Measurements from ENCODE around the gene SLC6A16.
A peak's percentile ranks its signal among the peaks of the same experiment; 100 is the strongest.

SLC6A16 gene

DNA sequence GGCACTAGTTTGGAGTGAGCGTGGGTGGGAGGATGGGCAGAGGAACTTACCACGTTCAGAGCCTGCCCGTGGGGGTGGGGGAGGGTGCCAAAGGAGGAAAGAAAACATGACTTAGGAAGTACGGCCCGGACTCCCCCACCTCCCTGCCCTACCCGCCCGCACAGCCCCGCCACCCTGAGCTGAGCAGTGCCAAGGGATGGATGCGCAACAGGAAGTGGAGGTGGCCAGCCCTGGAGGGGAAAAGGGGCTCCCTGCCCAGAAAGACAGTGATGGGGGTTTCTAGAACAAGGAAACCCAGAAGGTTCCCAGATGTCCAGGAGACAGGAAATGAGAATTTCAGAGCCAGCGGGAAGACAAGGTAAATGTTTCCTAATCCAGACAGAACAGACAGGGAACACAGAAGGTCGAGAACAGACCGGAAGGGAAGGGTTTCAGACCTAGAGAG, 30.9 kb upstream of the SLC6A16 start:
- H3K4me3 Mint-ChIP-seq = no peak overlapping the region
- H3K4me1 Mint-ChIP-seq = peaks cover 19% of the 10 kb centered on the region
- no peaks in the 10 kb centered on the region for H3K36me3 Mint-ChIP-seq
- no peak for ATAC-seq
- no peak for DNase-seq (ENCODE audit: low spot score in 2 of 2)
- H3K9me3 Mint-ChIP-seq = no peaks in the 10 kb centered on the region
- H3K27ac Mint-ChIP-seq = peak overlapping the region; percentile 56

DNA sequence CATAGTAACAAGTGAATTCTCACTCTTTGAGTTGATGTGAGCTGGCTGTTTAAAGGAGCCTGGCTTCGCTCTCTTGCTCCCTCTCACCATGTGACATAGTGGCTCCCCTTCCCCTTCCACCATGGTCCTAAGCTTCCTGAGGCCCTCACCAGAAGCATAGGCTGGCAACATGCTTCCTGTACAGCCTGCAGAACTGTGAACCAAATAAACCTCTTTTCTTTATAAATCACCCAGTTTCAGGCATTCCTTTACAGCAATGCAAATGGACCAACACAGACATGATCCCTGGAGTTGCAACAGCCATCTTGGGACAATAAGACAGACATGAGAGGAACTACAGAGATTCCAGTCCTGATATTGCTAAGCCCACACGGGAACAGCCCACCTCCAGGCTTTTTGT, 24.6 kb upstream of the SLC6A16 start:
- H3K27ac Mint-ChIP-seq = peak overlapping the region; percentile 19
- H3K4me3 Mint-ChIP-seq = no peak overlapping the region
- H3K9me3 Mint-ChIP-seq = no peaks in the 10 kb centered on the region
- peaks cover 14% of the 10 kb centered on the region for H3K4me1 Mint-ChIP-seq
- ATAC-seq (no peak), DNase-seq (ENCODE audit: low spot score in 2 of 2) (no peak)
- no peaks in the 10 kb centered on the region for H3K36me3 Mint-ChIP-seq

DNA sequence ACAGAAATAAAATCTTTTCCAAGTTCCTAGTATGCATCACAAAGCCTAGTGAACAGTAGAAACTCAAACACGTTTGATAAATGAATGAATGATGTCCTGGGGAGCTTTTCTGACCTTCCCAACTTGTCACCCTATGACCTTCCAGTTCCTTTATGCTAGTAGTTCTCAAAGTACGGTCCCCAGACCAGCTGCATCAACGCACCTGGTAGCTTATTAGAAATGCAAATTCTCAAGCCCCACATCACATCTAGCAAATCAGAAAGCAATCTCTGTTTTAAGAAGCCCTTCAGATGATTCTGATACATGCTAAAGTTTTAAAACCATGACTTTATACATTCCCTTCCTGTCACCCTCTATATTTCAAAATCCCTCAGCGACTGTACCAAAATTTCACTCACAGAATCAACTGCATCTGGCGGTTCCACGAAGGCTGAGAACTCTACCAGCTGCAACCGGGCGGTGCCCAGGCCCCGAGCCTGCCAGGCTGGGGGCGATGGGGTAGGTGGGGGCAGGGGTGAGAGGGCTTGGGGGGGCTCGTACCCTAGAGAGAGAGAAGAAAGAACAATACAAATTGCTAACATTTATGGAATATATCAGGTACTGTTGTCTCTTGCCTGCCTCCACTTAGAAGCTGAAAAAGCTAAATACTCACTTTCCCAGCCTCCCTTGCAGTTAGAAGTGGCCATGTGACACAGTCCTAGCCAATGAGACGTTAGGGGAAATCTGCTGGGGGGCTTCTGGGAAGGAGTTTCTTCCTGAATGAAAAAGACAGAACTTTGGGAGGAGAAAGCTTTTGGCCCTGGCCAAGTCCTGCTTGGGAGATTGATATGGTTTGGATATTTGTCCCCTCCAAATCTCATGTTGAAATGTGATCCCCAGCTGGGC, 23.6 kb upstream of the SLC6A16 start:
- Mint-ChIP-seq H3K4me1 (peaks cover 17% of the 10 kb centered on the region), H3K9me3 (no peaks in the 10 kb centered on the region), H3K27ac (no peak overlapping the region), H3K36me3 (no peaks in the 10 kb centered on the region), H3K4me3 (no peak overlapping the region)
- ATAC-seq = no peak
- no peak for DNase-seq (ENCODE audit: low spot score in 2 of 2)

DNA sequence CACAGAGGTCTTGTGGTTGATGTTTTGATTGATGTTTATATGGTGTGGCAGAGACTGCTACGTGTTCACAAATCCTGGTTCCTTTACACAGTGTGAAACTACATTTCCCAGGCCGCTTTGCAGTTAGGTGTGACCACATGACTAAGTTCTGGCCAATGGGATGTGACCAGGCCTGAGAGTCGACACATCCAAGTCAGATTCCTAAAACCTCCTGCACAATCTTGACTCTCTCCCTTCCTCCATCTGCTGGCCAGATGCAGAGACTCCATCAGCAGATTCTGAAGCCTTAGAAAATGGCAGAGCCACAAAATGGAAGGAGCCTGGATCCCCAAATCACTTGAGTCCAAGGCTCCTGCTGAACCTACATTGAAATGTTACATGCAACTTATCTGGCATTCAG, 22.8 kb upstream of the SLC6A16 start:
- Mint-ChIP-seq H3K4me1 (peaks cover 21% of the 10 kb centered on the region), H3K36me3 (no peaks in the 10 kb centered on the region), H3K27ac (no peak overlapping the region), H3K4me3 (no peak overlapping the region), H3K9me3 (no peaks in the 10 kb centered on the region)
- DNase-seq (ENCODE audit: low spot score in 2 of 2) = no peak
- ATAC-seq = peak; percentile 69

DNA sequence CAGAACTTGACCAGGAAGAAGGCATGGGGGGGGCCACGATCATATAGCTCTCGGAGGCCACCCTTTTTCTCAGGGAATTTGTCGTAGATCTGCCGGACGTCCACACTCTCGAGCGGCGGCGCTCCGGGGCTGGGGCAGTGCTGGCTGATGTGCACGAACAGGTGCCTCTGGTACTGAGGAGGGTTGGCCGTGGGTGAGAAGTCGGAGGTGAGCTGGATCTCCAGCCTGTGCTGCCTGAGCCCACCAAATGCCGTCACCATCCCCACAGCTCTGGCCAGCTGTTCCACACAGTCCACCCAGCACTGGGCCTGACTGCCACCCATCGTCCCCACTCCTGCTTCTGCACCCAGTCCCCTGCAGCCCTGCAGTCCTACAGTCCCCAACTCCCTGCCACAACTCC, 22.2 kb upstream of the SLC6A16 start:
- ATAC-seq (no peak), DNase-seq (ENCODE audit: low spot score in 2 of 2) (no peak)
- Mint-ChIP-seq H3K4me1 (peaks cover 25% of the 10 kb centered on the region), H3K27ac (no peak overlapping the region), H3K36me3 (no peaks in the 10 kb centered on the region), H3K9me3 (no peaks in the 10 kb centered on the region), H3K4me3 (no peak overlapping the region)

DNA sequence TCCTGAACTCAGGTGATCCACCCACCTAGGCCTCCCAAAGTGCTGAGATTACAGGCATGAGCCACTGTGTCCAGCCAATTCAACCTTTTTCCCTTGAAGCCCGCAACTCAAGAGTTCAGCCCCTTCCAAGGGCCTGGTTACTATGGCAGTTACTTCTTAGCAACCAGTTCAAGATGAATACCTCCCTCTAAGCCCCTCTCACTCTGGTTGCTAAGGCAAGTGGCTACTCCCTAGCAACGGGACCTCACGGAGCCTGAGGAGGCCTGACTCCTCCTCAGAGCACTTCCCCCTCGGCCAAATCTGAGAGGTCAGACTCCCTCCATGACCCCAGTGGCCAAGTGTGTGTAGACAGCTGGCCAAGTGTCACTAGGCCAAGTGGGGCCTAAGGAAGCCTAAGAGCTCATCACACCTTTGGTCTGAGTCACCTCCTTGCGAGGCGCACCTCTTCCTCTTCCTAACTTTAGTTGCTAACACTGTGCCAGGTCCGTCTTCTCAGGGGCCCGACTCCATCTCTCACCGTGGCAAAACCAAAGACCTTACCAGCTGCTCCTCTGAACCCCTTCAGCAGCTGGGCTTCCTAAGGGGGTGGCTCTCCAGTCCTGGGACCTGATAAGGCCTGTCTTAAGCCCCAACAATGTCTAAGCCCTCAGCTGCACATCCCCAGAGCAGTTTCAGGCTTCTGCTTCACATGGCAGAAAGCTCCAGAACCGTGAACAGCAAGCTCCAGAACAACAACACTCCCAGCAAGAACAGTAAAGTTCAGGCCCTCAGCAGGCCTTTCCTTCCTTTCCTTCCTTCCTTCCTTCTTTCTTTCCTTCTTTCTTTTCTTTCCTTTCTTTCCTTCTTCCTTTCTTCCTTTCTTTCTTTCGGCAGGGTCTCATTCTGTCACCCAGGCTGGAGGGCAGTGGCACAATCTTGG, 19.8 kb upstream of the SLC6A16 start:
- Mint-ChIP-seq H3K9me3 (no peaks in the 10 kb centered on the region), H3K4me1 (peaks cover 34% of the 10 kb centered on the region), H3K36me3 (peaks cover 17% of the 10 kb centered on the region), H3K4me3 (no peak overlapping the region), H3K27ac (peak overlapping the region; percentile 91)
- no peak for DNase-seq (ENCODE audit: low spot score in 2 of 2)
- peak; percentile 73 for ATAC-seq

DNA sequence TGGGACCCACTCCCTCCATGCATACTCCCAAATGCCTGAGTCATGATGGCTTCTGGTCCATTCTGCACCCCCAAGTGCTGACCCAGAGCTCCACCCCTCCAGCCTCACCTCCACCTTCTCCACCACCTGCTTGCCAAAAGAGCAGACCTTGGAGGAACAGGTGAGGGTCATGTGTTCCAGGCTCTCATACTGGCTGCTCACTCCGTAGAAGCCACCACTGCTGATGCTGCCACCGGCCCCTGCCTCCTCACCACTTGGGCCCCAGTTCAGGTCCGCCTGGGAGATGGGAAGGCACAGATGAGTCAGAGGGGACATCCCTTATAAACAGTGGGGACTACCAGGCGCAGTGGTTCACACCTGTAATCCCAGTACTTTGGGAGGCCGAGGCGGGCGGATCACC, 18.1 kb upstream of the SLC6A16 start:
- no peak overlapping the region for H3K4me3 Mint-ChIP-seq
- H3K4me1 Mint-ChIP-seq = peaks cover 45% of the 10 kb centered on the region
- no peaks in the 10 kb centered on the region for H3K9me3 Mint-ChIP-seq
- H3K36me3 Mint-ChIP-seq = peaks cover 30% of the 10 kb centered on the region
- DNase-seq (ENCODE audit: low spot score in 2 of 2) = no peak
- no peak overlapping the region for H3K27ac Mint-ChIP-seq
- ATAC-seq = no peak

DNA sequence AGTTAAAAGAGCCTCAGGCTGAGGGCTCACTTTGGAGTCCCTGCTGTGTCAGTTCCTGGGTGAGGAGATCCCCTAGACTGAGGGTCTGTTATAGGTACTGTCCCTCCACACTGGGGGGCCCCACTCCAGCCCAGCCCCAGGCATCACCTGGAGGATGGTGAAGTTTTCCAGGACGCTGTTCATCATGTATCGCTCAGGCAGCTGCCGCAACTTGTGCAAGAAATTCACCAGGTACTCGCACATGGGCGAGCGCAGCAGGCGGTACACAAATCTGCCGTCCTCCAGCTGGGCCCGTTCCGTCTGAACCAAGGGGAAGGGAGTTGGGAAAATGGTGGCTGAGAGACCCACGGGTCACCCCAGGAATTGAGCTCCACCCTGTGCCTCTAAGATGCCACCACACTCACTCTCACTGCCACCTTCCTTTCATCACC, 17.3 kb upstream of the SLC6A16 start:
- Mint-ChIP-seq H3K36me3 (peaks cover 38% of the 10 kb centered on the region), H3K4me1 (peaks cover 48% of the 10 kb centered on the region), H3K4me3 (no peak overlapping the region), H3K9me3 (no peaks in the 10 kb centered on the region), H3K27ac (no peak overlapping the region)
- DNase-seq (ENCODE audit: low spot score in 2 of 2) (no peak), ATAC-seq (no peak)

DNA sequence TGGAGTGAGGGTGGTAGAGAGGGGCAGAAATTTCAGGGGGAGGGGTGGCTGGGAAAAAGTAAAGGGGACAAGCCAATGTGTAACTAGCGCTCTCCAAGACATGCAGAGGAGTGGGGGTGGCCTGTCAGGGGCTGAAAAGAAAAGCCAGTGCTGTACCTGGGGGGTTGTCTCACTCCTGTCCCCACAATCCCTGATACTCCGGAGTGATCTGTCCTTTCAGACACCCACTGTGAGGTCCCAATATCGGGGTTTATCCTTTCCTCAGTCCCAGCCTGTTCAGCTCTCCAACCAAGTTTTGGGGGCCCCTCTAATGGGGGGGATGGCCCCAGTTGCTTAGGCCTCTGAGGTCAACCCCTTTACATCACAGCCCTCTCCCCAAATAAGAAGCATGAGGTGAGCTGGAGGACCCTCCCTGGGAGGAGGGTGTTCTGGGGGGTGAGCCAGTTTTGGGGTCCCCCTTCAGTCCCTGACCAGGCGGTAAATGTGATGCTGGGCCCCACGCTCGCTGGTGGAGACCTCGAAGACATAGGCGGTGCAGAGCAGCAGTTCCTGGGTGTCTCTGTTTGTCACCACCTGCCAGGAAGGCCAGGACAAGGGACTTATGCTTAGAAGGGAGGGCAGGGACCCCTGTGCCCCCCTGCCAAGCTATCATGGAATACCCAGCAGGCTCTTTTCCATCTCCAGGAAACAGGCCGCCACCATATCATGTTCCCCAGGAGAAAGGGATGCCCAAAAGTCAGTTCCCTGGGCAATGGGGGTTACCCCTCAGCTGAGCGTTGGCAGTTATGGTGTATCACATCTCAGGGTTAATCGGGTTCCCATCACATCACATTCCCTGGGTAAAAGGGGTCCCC, 16.1 kb upstream of the SLC6A16 start:
- Mint-ChIP-seq H3K4me1 (peaks cover 61% of the 10 kb centered on the region), H3K4me3 (peak overlapping the region; percentile 20), H3K9me3 (no peaks in the 10 kb centered on the region), H3K36me3 (peaks cover 45% of the 10 kb centered on the region), H3K27ac (peak overlapping the region; percentile 80)
- ATAC-seq (no peak), DNase-seq (ENCODE audit: low spot score in 2 of 2) (no peak)

DNA sequence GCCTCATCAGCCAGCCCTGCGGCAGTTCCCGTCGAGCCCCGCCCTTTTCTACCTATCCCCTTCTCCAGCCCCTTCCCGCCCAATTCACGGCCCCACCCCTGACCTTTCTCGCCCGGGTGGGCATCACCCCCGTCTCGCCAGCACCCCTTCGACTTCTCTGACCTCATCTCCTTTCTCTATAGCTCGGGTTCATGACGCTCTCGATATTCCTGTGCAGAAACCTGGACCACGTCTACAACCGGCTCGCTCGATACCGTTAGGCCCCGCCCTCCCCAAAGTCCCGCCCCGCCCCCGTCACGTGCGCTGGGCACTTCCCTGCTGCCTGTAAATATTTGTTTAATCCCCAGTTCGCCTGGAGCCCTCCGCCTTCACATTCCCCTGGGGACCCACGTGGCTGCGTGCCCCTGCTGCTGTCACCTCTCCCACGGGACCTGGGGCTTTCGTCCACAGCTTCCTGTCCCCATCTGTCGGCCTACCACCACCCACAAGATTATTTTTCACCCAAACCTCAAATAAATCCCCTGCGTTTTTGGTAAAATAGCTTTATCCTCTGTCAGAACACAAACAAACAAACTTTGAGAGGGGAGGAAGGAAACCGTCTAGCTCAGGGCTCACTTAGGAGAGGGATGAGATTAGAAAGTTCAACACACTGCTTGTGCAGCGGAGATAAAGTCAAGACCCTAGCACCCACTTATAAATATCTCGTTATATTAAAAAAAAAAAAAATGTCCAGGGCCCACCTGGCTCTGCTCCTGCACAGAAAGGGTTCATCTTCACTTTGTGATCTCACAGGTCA, 15.3 kb upstream of the SLC6A16 start:
- peak; percentile 31 for ATAC-seq
- peak overlapping the region; percentile 20 for H3K4me3 Mint-ChIP-seq

DNA sequence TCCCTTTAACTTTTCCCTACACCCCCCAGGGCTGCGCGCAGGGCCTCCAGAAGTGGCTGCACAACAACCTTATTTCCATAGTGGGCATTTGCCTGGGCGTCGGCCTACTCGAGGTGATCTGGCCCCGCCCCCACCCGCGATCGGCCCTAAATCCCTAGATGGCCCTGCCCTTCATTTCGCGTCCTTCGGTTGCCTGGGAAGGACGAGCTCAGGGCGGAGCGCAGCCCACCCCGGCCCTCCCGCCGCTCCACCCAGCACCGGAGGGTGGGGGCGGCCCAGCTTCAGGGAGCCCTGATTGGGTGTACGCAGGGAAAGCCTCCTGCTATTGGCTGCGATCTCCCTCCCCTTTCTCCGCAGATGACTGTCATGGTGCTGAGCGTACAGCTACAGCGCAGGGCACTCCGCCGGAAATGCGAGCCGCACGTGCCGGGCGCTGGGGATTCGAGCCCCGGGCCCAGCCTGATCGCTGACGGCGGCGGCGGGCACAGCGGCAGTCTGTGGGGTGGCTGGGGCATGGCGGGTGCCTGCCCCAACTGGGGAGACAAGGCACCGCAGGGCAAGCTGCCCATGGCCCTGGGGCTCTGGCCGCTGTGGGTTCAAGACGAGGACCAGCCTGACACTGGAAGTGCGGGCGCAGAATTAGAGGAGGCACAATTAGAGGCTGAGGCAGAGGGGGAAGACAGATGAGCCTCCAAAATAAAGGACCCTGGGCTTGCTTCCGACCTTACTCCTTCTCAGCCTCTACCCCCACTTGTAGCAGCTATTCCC, 14.5 kb upstream of the SLC6A16 start:
- Mint-ChIP-seq H3K9me3 (no peaks in the 10 kb centered on the region), H3K27ac (no peak overlapping the region), H3K36me3 (peaks cover 51% of the 10 kb centered on the region), H3K4me1 (peaks cover 66% of the 10 kb centered on the region), H3K4me3 (no peak overlapping the region)
- DNase-seq (ENCODE audit: low spot score in 2 of 2) = no peak
- ATAC-seq = no peak

More for the DNA sequence above, 15.3 kb upstream of the SLC6A16 start:
- no peak for DNase-seq (ENCODE audit: low spot score in 2 of 2)
- peaks cover 48% of the 10 kb centered on the region for H3K36me3 Mint-ChIP-seq
- H3K9me3 Mint-ChIP-seq = no peaks in the 10 kb centered on the region
- peak overlapping the region; percentile 80 for H3K27ac Mint-ChIP-seq
- H3K4me1 Mint-ChIP-seq = peaks cover 66% of the 10 kb centered on the region

DNA sequence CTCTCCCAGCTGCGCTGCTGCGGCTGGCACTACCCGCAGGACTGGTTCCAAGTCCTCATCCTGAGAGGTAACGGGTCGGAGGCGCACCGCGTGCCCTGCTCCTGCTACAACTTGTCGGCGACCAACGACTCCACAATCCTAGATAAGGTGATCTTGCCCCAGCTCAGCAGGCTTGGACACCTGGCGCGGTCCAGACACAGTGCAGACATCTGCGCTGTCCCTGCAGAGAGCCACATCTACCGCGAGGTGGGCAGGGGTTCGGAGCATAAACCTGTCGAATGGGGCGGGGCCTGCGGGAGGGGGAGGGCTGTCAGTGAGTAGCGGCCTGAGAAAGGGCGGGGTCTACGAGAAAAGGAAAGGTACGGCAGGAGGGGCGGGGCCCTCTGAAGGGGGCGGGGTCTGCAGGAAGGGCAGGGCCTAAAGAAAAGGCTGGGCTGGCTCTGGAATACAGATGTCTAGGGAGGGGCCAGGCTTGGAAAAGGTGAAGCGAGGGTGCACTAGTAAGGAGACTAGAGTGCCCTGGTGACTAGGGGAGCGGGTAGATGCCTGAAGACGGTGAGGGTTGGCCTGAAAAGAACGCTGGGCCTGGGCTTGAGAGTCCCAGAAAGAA, 13.8 kb upstream of the SLC6A16 start:
- ATAC-seq = no peak
- Mint-ChIP-seq H3K4me3 (peak overlapping the region; percentile 97), H3K36me3 (peaks cover 51% of the 10 kb centered on the region), H3K9me3 (no peaks in the 10 kb centered on the region), H3K4me1 (peaks cover 71% of the 10 kb centered on the region), H3K27ac (peak overlapping the region; percentile 96)
- no peak for DNase-seq (ENCODE audit: low spot score in 2 of 2)

DNA sequence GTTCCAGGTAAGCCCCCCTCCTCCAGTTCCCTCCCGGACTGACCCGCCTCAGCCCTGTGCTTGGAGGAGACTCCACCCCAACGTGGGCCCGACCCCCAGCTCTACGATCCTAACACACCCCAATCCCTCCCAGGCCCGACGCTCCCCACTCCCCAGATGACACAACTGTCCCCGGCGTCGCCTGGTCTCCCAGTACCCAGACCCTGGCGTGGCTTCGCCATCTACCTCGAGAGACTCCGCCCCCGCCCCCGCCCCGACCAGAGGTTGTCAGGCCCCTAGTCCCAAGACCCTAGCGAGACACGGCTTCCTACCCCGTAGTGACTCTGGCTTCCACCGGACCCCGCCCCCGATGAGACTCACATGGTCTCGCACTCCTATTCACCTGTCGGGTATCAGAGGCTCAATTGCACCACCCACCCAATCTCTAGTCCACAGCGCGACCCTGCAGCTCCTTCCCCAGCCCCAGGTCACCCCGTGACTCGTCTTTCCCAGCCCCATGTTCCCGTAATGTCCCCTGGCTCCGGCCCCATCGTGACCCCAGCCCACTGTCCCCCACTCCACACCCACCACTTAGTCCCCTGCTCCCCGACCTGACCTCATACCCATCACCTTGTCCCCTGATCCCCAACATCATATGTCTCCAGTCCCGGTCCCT, 13.2 kb upstream of the SLC6A16 start:
- ATAC-seq = no peak
- H3K9me3 Mint-ChIP-seq = no peaks in the 10 kb centered on the region
- peaks cover 77% of the 10 kb centered on the region for H3K4me1 Mint-ChIP-seq
- peaks cover 51% of the 10 kb centered on the region for H3K36me3 Mint-ChIP-seq
- H3K27ac Mint-ChIP-seq = peak overlapping the region; percentile 96
- H3K4me3 Mint-ChIP-seq = peak overlapping the region; percentile 97
- DNase-seq (ENCODE audit: low spot score in 2 of 2) = no peak
